ENCODE data around the gene ZBTB38.

Gene ZBTB38, protein sequence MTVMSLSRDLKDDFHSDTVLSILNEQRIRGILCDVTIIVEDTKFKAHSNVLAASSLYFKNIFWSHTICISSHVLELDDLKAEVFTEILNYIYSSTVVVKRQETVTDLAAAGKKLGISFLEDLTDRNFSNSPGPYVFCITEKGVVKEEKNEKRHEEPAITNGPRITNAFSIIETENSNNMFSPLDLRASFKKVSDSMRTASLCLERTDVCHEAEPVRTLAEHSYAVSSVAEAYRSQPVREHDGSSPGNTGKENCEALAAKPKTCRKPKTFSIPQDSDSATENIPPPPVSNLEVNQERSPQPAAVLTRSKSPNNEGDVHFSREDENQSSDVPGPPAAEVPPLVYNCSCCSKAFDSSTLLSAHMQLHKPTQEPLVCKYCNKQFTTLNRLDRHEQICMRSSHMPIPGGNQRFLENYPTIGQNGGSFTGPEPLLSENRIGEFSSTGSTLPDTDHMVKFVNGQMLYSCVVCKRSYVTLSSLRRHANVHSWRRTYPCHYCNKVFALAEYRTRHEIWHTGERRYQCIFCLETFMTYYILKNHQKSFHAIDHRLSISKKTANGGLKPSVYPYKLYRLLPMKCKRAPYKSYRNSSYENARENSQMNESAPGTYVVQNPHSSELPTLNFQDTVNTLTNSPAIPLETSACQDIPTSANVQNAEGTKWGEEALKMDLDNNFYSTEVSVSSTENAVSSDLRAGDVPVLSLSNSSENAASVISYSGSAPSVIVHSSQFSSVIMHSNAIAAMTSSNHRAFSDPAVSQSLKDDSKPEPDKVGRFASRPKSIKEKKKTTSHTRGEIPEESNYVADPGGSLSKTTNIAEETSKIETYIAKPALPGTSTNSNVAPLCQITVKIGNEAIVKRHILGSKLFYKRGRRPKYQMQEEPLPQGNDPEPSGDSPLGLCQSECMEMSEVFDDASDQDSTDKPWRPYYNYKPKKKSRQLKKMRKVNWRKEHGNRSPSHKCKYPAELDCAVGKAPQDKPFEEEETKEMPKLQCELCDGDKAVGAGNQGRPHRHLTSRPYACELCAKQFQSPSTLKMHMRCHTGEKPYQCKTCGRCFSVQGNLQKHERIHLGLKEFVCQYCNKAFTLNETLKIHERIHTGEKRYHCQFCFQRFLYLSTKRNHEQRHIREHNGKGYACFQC (N-terminal part only)

GRCh38 chr3:141368062-141368924, at the start of gene ZBTB38:
Gene ZBTB38, plus strand, starts transcription at chr3:141368504. Its CDS starts 73,885 bp downstream, at chr3:141442389.
- no peak for DNase-seq (ENCODE audit: low read depth in 2 of 3, low spot score in 2 of 3)

- DNase-seq (ENCODE audit: low read depth in 2 of 3, low spot score in 2 of 3), result no peak
These were observed 47.8 kb upstream of the ZBTB38 start for GRCh38 chr3:141320399-141321108.

- no peak for DNase-seq (ENCODE audit: low read depth in 2 of 3, low spot score in 2 of 3)
These were observed 47.2 kb upstream of the ZBTB38 start for GRCh38 chr3:141321109-141321497.

- DNase-seq (ENCODE audit: low read depth in 2 of 3, low spot score in 2 of 3), result no peak
These were observed 44.2 kb upstream of the ZBTB38 start for GRCh38 chr3:141323936-141324704.

DNA sequence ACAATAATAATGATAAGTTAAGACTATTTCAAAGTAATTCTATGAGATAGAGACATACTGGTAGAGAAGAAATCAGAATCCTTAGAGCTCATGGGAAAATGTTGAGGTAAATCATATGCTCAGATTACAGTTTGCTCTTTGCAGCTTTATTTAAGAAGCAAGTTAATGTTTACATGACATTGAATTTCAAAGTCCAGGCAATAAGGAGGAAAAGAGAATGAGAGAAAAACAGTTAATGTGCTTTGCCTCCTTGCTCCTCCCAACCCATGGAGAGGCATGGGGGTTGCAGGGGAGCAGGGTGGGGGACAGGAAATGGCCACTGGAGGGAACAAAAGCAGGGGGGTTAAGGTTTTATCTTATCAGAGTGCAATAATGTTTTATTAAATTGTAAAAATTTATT, 42.2 kb upstream of the ZBTB38 start:
- no peak for DNase-seq (ENCODE audit: low read depth in 2 of 3, low spot score in 2 of 3)

GRCh38 chr3:141326626-141327025, 41.7 kb upstream of the ZBTB38 start:
- DNase-seq (ENCODE audit: low read depth in 2 of 3, low spot score in 2 of 3), result no peak

- DNase-seq (ENCODE audit: low read depth in 2 of 3, low spot score in 2 of 3), result no peak
These were observed 39.8 kb upstream of the ZBTB38 start for GRCh38 chr3:141328286-141329166.

DNA sequence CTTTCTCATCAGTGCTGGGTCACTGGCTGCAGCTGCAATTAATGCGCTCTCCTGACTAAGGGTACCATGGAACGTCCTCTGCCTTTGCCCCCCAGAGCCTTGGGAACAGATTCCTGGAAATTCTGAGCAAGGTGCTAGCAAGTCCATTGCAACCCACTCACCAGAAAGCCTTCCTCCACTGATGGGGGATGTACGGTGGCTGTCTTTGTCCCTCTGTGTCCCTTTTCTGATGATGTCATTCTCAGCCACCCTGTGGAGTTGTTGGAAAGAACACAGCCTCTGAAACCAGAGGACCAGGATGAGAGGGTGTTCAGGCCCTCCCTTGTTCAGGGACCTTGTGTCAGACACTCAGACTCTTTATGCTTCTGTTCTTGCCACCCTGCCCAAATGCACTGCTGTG, 38.1 kb upstream of the ZBTB38 start:
- DNase-seq (ENCODE audit: low read depth in 2 of 3, low spot score in 2 of 3), result no peak

- no peak for DNase-seq (ENCODE audit: low read depth in 2 of 3, low spot score in 2 of 3)
These were observed 37.5 kb upstream of the ZBTB38 start for GRCh38 chr3:141330718-141331376.

GRCh38 chr3:141331377-141332318, 36.7 kb upstream of the ZBTB38 start:
- no peak for DNase-seq (ENCODE audit: low read depth in 2 of 3, low spot score in 2 of 3)

DNA sequence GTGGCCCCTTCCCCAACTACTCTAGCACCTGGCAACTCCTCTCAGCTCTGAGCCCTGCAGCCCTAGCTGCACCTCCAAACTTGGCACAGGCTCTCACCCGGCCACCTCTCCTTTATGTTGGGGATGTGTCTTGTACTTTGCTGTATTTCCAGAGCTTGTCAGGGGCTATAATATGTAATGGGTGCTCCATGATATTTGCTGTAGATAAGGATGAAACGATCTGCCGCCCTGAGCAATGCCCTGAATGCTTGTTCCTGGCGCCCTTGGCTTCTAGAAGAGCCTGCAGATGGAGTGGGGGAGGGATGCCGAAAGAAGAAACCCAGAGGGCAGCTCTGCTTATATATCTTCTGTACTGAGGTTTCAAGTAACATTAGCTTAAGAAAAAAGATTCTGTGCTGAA, 35.9 kb upstream of the ZBTB38 start:
- no peak for DNase-seq (ENCODE audit: low read depth in 2 of 3, low spot score in 2 of 3)

GRCh38 chr3:141333836-141334626, 34.3 kb upstream of the ZBTB38 start:
- DNase-seq (ENCODE audit: low read depth in 2 of 3, low spot score in 2 of 3), result no peak

DNA sequence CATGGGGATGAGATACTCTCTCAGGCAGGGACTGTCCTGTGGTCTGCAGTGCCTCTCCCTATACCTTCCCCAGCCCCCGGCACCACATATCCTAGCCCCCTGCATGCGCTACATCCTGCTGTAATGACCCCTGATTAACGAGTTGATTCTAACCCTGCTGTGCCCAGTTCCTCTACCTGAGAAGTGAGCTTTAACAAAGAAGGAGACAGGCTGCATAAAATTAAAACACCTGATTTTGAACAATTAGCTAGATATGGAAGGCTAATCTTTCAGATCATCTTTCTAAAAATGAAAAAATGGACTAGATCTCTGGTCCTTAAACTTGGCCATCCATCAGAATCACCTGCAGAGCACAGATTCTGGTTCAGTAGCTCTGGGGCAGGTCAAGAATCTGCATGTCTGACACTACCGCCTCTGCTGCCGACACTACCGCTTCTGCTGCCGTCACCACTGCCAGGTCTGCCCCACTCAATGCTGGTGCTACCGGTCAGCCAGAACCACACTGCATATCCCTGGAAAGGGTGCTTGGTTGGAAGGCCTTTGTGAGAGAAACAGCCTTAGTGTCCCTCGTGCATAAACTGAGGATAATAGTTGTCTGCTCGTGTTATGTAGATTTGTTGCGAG, 33.6 kb upstream of the ZBTB38 start:
- no peak for DNase-seq (ENCODE audit: low read depth in 2 of 3, low spot score in 2 of 3)

- no peak for DNase-seq (ENCODE audit: low read depth in 2 of 3, low spot score in 2 of 3)
These were observed 32.7 kb upstream of the ZBTB38 start for GRCh38 chr3:141335531-141336061.
